Measurements from ENCODE around the gene EEF2KMT.

DNA sequence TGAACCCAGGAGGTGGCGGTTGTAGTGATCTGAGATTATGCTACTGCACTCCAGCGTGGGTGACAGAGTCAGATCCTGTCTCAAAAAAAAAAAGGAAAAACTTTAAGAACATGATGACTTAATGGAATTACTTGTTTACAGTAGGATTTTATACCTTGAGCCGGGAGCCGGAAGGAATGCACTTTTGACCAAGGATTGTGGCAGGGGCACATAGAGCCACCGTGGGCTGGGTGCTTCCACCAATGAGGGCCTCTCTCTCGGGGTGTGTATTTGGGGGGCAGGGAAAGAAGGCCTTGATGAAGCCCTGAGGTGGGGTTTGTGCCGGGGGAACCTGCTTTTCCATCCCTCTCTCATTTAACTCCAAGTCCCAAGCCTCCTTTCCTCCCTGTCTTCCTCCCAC lies 57.1 kb downstream of the EEF2KMT start:
- TF ChIP-seq, protein P1, sequence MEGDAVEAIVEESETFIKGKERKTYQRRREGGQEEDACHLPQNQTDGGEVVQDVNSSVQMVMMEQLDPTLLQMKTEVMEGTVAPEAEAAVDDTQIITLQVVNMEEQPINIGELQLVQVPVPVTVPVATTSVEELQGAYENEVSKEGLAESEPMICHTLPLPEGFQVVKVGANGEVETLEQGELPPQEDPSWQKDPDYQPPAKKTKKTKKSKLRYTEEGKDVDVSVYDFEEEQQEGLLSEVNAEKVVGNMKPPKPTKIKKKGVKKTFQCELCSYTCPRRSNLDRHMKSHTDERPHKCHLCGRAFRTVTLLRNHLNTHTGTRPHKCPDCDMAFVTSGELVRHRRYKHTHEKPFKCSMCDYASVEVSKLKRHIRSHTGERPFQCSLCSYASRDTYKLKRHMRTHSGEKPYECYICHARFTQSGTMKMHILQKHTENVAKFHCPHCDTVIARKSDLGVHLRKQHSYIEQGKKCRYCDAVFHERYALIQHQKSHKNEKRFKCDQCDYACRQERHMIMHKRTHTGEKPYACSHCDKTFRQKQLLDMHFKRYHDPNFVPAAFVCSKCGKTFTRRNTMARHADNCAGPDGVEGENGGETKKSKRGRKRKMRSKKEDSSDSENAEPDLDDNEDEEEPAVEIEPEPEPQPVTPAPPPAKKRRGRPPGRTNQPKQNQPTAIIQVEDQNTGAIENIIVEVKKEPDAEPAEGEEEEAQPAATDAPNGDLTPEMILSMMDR (IDR thresholded peaks at IDR 0.05) = no peak
- TF ChIP-seq TCF7L2 (IDR thresholded peaks at IDR 0.05; ENCODE audit: low read depth, low read length) (no peak), POLR2AphosphoS5 (IDR thresholded peaks at IDR 0.05; ENCODE audit: low read depth, low read length) (no peak)
- TF ChIP-seq, protein P2, sequence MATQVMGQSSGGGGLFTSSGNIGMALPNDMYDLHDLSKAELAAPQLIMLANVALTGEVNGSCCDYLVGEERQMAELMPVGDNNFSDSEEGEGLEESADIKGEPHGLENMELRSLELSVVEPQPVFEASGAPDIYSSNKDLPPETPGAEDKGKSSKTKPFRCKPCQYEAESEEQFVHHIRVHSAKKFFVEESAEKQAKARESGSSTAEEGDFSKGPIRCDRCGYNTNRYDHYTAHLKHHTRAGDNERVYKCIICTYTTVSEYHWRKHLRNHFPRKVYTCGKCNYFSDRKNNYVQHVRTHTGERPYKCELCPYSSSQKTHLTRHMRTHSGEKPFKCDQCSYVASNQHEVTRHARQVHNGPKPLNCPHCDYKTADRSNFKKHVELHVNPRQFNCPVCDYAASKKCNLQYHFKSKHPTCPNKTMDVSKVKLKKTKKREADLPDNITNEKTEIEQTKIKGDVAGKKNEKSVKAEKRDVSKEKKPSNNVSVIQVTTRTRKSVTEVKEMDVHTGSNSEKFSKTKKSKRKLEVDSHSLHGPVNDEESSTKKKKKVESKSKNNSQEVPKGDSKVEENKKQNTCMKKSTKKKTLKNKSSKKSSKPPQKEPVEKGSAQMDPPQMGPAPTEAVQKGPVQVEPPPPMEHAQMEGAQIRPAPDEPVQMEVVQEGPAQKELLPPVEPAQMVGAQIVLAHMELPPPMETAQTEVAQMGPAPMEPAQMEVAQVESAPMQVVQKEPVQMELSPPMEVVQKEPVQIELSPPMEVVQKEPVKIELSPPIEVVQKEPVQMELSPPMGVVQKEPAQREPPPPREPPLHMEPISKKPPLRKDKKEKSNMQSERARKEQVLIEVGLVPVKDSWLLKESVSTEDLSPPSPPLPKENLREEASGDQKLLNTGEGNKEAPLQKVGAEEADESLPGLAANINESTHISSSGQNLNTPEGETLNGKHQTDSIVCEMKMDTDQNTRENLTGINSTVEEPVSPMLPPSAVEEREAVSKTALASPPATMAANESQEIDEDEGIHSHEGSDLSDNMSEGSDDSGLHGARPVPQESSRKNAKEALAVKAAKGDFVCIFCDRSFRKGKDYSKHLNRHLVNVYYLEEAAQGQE (IDR thresholded peaks at IDR 0.05; ENCODE audit: insufficient read depth in 1 of 2, low read depth in 2 of 2, low read length in 1 of 2) = no peak

All from Panc1 (cell line).